Immature natural killer cell (primary cell): ENCODE measurements around the gene LRRC2. TPM values are rescaled to one million over a fixed set of nuclear protein-coding genes. Genes with fewer than 3 reads are reported as not detected.

Source experiments
- DNase-seq, 3 donors: peaks; one replicate each; pipeline ENCODE4 v3.0.0; 2022; ENCODE audit warnings: mixed read lengths in 1 of 3
- H3K27ac Mint-ChIP-seq, 6 donors: one replicate each; pipeline ENCODE4 v1.8.0; 2020; ENCODE audit warnings: mixed read lengths in 6 of 6, mild to moderate bottlenecking in 5 of 6, inconsistent platforms in 4 of 6, moderate library complexity in 3 of 6
- H3K27me3 Mint-ChIP-seq, 3 donors: one replicate each; pipeline ENCODE4 v1.8.0; 2020 to 2021; ENCODE audit warnings: low read depth in 3 of 3, mild to moderate bottlenecking in 3 of 3, mixed read lengths in 3 of 3, moderate library complexity in 3 of 3, inconsistent platforms in 1 of 3
- H3K36me3 Mint-ChIP-seq, 3 donors: one replicate each; pipeline ENCODE4 v1.8.0; 2020; ENCODE audit warnings: mixed read lengths in 3 of 3, inconsistent platforms in 2 of 3, mild to moderate bottlenecking in 2 of 3
- H3K4me1 Mint-ChIP-seq, 2 donors: one replicate each; pipeline ENCODE4 v1.8.0; 2020; ENCODE audit warnings: inconsistent platforms in 2 of 2, mild to moderate bottlenecking in 2 of 2, mixed read lengths in 2 of 2, moderate library complexity in 1 of 2
- H3K4me3 Mint-ChIP-seq, 5 donors: one replicate each; pipeline ENCODE4 v1.8.0; 2020; ENCODE audit warnings: mild to moderate bottlenecking in 5 of 5, mixed read lengths in 5 of 5, inconsistent platforms in 3 of 5, moderate library complexity in 3 of 5
- H3K9me3 Mint-ChIP-seq, 6 donors: one replicate each; pipeline ENCODE4 v1.8.0; 2020; ENCODE audit warnings: mild to moderate bottlenecking in 6 of 6, mixed read lengths in 6 of 6, inconsistent platforms in 4 of 6, moderate library complexity in 3 of 6
- polyA plus RNA-seq, 3 donors: library from polyadenylated mRNA; unstranded; fragments of 300-500 nt; fragmentation: Illumina TruSeq; gene quantifications; one replicate each; pipeline ENCODE4 v1.2.3, GENCODE V29; 2021

Gene LRRC2
- polyA plus RNA-seq, 3 donors from 2014 or later: not detected

DNA sequence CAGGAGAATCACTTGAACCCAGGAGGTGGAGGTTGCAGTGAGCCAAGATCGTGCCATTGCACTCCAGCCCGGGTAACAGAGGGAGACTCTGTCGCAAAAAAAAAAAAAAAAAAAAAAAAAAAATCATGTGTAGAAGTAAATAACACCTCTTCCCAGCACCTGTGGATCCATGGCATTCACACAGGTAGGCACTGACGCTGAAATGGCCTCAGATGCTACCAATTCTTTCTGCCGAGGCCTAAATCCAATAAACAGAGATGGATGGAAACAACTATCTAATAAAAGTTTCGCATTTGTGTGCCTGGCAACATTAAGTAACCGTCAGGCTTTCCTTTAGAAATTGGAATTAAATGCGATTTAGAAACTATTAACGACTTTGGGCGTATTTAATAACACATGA lies 10.3 kb upstream of the LRRC2 start:
- no peaks in the 10 kb centered on the region for H3K36me3 Mint-ChIP-seq
- H3K27ac Mint-ChIP-seq: no peak overlapping the region

GRCh38 chr3:46575577-46576222 lies 9.6 kb upstream of the LRRC2 start:
- Mint-ChIP-seq H3K27ac (no peak overlapping the region), H3K9me3 (no peaks in the 10 kb centered on the region), H3K27me3 (peaks cover 0 to 12% (median 2%) of the 10 kb centered on the region in 3 donors), H3K36me3 (no peaks in the 10 kb centered on the region), H3K4me3 (no peak overlapping the region), H3K4me1 (no peaks in the 10 kb centered on the region)
- DNase-seq: no peak

More for the DNA sequence above, 10.3 kb upstream of the LRRC2 start:
- H3K4me1 Mint-ChIP-seq: no peaks in the 10 kb centered on the region
- no peaks in the 10 kb centered on the region for H3K9me3 Mint-ChIP-seq
- no peak for DNase-seq
- H3K4me3 Mint-ChIP-seq: no peak overlapping the region
- peaks cover 0 to 12% (median 2%) of the 10 kb centered on the region in 3 donors for H3K27me3 Mint-ChIP-seq

- Mint-ChIP-seq H3K27me3 (peaks cover 0 to 12% (median 2%) of the 10 kb centered on the region in 3 donors), H3K4me3 (no peak overlapping the region), H3K4me1 (no peaks in the 10 kb centered on the region), H3K36me3 (no peaks in the 10 kb centered on the region), H3K9me3 (no peaks in the 10 kb centered on the region), H3K27ac (no peak overlapping the region)
- DNase-seq: no peak
Measured at GRCh38 chr3:46574881-46575576, 8.9 kb upstream of the LRRC2 start.

GRCh38 chr3:46574243-46574646 lies 8.1 kb upstream of the LRRC2 start:
- Mint-ChIP-seq H3K27ac (no peak overlapping the region), H3K4me3 (no peak overlapping the region), H3K4me1 (no peaks in the 10 kb centered on the region), H3K36me3 (no peaks in the 10 kb centered on the region), H3K9me3 (no peaks in the 10 kb centered on the region), H3K27me3 (peaks cover 0 to 14% (median 2%) of the 10 kb centered on the region in 3 donors)
- DNase-seq: no peak

GRCh38 chr3:46573701-46574100 lies 7.6 kb upstream of the LRRC2 start:
- H3K9me3 Mint-ChIP-seq: no peaks in the 10 kb centered on the region
- no peak overlapping the region for H3K27ac Mint-ChIP-seq
- H3K27me3 Mint-ChIP-seq: peaks cover 0 to 11% (median 2%) of the 10 kb centered on the region in 3 donors
- H3K4me1 Mint-ChIP-seq: no peaks in the 10 kb centered on the region
- DNase-seq: no peak
- H3K36me3 Mint-ChIP-seq: no peaks in the 10 kb centered on the region
- H3K4me3 Mint-ChIP-seq: no peak overlapping the region

- Mint-ChIP-seq H3K36me3 (peaks cover 0 to 4% (median 0%) of the 10 kb centered on the region in 3 donors), H3K4me3 (no peak overlapping the region), H3K27me3 (peaks cover 0 to 10% (median 4%) of the 10 kb centered on the region in 3 donors), H3K27ac (no peak overlapping the region), H3K4me1 (peaks cover 0 to under 1% of the 10 kb centered on the region in 2 donors), H3K9me3 (no peaks in the 10 kb centered on the region)
- DNase-seq: no peak
Measured at GRCh38 chr3:46571684-46572083, 5.6 kb upstream of the LRRC2 start.

GRCh38 chr3:46565607-46566039 lies 479 bp downstream of the LRRC2 start:
- Mint-ChIP-seq H3K27me3 (peaks cover 8 to 15% (median 10%) of the 10 kb centered on the region in 3 donors), H3K9me3 (peaks cover 0 to 2% (median 0%) of the 10 kb centered on the region in 6 donors), H3K4me3 (peak overlapping the region in 2 of 5 donors; percentile 21 to 47), H3K36me3 (peaks cover 0 to 4% (median 0%) of the 10 kb centered on the region in 3 donors), H3K4me1 (peaks cover 6 to 17% of the 10 kb centered on the region in 2 donors), H3K27ac (no peak overlapping the region)
- no peak for DNase-seq

GRCh38 chr3:46565077-46565476 lies 1.0 kb downstream of the LRRC2 start:
- peaks cover 6 to 17% of the 10 kb centered on the region in 2 donors for H3K4me1 Mint-ChIP-seq
- H3K4me3 Mint-ChIP-seq: peak overlapping the region in 2 of 5 donors; percentile 14 to 47

DNA sequence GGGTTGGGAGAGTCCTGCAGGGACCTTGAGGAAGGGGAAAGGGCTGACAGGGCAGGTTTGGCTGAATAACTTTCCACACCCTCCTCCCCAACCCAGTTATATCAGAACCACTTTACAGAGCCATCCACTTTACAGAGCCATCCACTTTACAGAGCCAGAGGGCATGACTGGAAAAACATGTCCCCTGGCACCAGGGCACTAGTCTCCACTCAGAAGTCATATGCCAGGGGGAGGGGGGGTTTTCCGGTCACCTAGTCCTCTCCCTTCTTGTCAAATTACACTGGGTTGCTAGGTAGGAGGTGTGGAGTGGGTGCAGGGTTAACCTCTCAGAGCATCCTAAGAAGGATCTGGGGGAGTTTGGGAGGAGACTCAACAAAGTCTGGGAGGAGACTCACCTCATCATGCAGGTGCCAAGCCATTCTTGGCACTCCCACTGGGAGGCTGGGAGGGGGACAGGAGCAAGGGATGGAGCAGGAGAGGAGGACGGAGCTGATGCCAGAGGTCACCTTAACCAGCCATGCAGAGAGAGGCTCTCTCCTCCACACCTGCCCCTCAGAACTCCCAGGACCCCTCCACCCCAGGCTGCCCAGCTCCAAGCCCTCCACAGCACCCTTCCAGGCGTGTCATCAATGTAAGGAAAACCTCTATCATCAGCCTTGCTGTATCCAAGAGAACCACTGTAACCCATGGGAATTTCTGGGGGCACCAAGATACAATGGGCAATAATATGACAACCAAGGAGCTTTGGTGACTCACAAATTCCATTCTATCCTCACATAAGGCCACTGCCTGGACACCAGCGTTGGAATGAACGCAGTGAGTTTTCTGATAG lies 1.7 kb downstream of the LRRC2 start:
- peaks cover 0 to 4% (median 0%) of the 10 kb centered on the region in 3 donors for H3K36me3 Mint-ChIP-seq
- H3K4me3 Mint-ChIP-seq: no peak overlapping the region
- peaks cover 6 to 15% (median 12%) of the 10 kb centered on the region in 3 donors for H3K27me3 Mint-ChIP-seq
- H3K27ac Mint-ChIP-seq: no peak overlapping the region
- H3K9me3 Mint-ChIP-seq: peaks cover 0 to 2% (median 0%) of the 10 kb centered on the region in 6 donors
- H3K4me1 Mint-ChIP-seq: peaks cover 6 to 17% of the 10 kb centered on the region in 2 donors
- no peak for DNase-seq

More at GRCh38 chr3:46565077-46565476, 1.0 kb downstream of the LRRC2 start:
- Mint-ChIP-seq H3K36me3 (peaks cover 0 to 4% (median 0%) of the 10 kb centered on the region in 3 donors), H3K9me3 (peaks cover 0 to 2% (median 0%) of the 10 kb centered on the region in 6 donors), H3K27ac (no peak overlapping the region), H3K27me3 (peaks cover 8 to 15% (median 10%) of the 10 kb centered on the region in 3 donors)
- DNase-seq: no peak

- Mint-ChIP-seq H3K27me3 (peaks cover 11 to 19% (median 13%) of the 10 kb centered on the region in 3 donors), H3K36me3 (no peaks in the 10 kb centered on the region), H3K4me1 (peaks cover 11 to 29% of the 10 kb centered on the region in 2 donors), H3K27ac (no peak overlapping the region), H3K9me3 (peaks cover 0 to 2% (median 0%) of the 10 kb centered on the region in 6 donors), H3K4me3 (no peak overlapping the region)
- no peak for DNase-seq
Measured at GRCh38 chr3:46561951-46562350, 4.2 kb downstream of the LRRC2 start.

GRCh38 chr3:46561511-46561910 lies 4.6 kb downstream of the LRRC2 start:
- Mint-ChIP-seq H3K9me3 (peaks cover 0 to 2% (median 0%) of the 10 kb centered on the region in 6 donors), H3K4me3 (no peak overlapping the region), H3K4me1 (peaks cover 11 to 27% of the 10 kb centered on the region in 2 donors), H3K27me3 (peaks cover 13 to 19% (median 13%) of the 10 kb centered on the region in 3 donors), H3K36me3 (no peaks in the 10 kb centered on the region), H3K27ac (no peak overlapping the region)
- no peak for DNase-seq

- no peak for DNase-seq
- H3K9me3 Mint-ChIP-seq: no peaks in the 10 kb centered on the region
- peak overlapping the region in 1 of 5 donors; percentile 73 for H3K4me3 Mint-ChIP-seq
- no peaks in the 10 kb centered on the region for H3K36me3 Mint-ChIP-seq
- no peak overlapping the region for H3K27ac Mint-ChIP-seq
- H3K4me1 Mint-ChIP-seq: peaks cover 6 to 12% of the 10 kb centered on the region in 2 donors
- H3K27me3 Mint-ChIP-seq: peaks cover 5 to 11% (median 7%) of the 10 kb centered on the region in 3 donors
Measured at GRCh38 chr3:46559091-46559704, 6.9 kb downstream of the LRRC2 start.
